Mammary epithelial cell (primary cell): ENCODE results near the gene FAXC.
"Not testable (repeated sequence)": the region's sequence is repeated elsewhere in the genome, so short reads cannot be mapped to it uniquely, and the experiment has no call there.

Source experiments
- CTCF ChIP-seq, 2 donors: IDR thresholded peaks in 1 of 2; conservative IDR thresholded peaks in 1 of 2; 2 replicates each; pipeline ENCODE4 v1.5.1; 2011 to 2012; ENCODE audit warnings: inconsistent platforms in 2 of 2, low read length in 2 of 2, mild to moderate bottlenecking in 2 of 2, control low read depth in 1 of 2, low read depth in 1 of 2; ENCODE audit not compliant: insufficient read depth in 1 of 2; ENCODE audit errors: extremely low read depth in 1 of 2
- EZH2 ChIP-seq: IDR thresholded peaks from 2 replicates; pipeline ENCODE4 v1.6.1; 2012; ENCODE audit warnings: low read length, inconsistent platforms, borderline replicate concordance

- not testable (repeated sequence) for TF ChIP-seq EZH2; CTCF (conservative IDR thresholded peaks at IDR 0.05 in 1 of 2, IDR thresholded peaks at IDR 0.05 in 1 of 2; ENCODE audit: extremely low read depth in 1 of 2, insufficient read depth in 1 of 2, low read depth in 1 of 2, low read length in 2 of 2)
Observed at GRCh38 chr6:99266996-99267395, 82.5 kb downstream of the FAXC start.
